ENCODE results near the gene TBC1D10A.

DNA sequence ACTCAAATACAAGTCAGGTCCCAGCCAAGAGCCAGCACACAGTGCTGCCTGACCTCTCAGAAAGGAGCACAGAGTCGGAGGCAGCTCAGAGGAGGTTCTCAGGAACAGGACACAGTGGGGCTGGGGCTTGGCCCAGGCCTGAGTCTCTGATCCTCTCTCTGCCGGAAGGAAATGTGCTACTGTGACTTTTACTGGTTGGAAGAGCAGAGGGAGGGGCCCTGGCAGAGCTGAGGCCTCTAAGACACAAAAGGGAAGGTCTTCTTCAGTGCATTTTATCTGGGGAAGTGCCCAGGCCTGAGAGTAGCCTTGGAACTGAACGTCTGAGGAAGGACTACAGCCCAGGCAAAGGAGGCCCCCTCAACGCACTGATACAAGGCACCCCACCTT is 21.2 kb downstream of the TBC1D10A start:
- TF ChIP-seq, protein P1, sequence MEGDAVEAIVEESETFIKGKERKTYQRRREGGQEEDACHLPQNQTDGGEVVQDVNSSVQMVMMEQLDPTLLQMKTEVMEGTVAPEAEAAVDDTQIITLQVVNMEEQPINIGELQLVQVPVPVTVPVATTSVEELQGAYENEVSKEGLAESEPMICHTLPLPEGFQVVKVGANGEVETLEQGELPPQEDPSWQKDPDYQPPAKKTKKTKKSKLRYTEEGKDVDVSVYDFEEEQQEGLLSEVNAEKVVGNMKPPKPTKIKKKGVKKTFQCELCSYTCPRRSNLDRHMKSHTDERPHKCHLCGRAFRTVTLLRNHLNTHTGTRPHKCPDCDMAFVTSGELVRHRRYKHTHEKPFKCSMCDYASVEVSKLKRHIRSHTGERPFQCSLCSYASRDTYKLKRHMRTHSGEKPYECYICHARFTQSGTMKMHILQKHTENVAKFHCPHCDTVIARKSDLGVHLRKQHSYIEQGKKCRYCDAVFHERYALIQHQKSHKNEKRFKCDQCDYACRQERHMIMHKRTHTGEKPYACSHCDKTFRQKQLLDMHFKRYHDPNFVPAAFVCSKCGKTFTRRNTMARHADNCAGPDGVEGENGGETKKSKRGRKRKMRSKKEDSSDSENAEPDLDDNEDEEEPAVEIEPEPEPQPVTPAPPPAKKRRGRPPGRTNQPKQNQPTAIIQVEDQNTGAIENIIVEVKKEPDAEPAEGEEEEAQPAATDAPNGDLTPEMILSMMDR (IDR thresholded peaks at IDR 0.05) = no peak
- TF ChIP-seq GABPA (IDR thresholded peaks at IDR 0.05; ENCODE audit: low read depth) (no peak), CHD2 (IDR thresholded peaks at IDR 0.05; ENCODE audit: low read length, partially characterized antibody) (no peak), RCOR1 (IDR thresholded peaks at IDR 0.05; ENCODE audit: low read length) (no peak), POLR2AphosphoS5 (IDR thresholded peaks at IDR 0.05; ENCODE audit: low read depth, low read length) (no peak), RAD21 (IDR thresholded peaks at IDR 0.05; ENCODE audit: low read length) (no peak), PBX3 (IDR thresholded peaks at IDR 0.05) (no peak), MXI1 (IDR thresholded peaks at IDR 0.05; ENCODE audit: low read depth, low read length) (no peak)
